HG03460 (cell line): ENCODE measurements around the gene PRRC2B.

ENCODE experiments used
- ATAC-seq: cut with Tn5 transposase; IDR thresholded peaks from one replicate; pipeline ENCODE4 v1.9.1; 2021; ENCODE audit not compliant: unreplicated experiment

PRRC2B gene

GRCh38 chr9:131406563-131407436, 12.9 kb downstream of the PRRC2B start:
- no peak for ATAC-seq

DNA sequence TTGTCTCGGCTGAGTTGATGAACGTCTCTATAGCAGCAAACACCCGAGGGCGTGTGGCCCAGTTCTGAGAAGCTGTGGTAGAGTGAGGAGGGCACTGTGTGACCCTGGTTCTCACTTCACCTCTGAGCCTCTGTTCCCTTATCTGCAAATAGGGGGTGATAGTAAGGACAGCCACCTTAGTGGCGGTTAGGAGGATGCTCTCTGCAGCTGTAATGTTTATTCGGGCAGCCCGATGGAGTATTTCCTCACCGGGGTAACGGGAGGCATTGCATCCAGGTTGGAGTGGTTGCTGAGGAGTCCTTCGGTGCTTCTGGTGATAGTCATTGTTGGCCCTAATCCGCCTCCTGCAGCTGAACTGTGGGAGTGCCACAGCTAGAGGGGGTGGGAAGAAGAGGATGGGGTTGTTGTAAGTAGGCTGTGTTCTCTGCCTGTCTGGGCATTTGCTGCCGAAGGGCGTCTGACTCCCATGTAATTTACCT, 13.9 kb downstream of the PRRC2B start:
- no peak for ATAC-seq

GRCh38 chr9:131409458-131409992, 15.6 kb downstream of the PRRC2B start:
- no peak for ATAC-seq

- no peak for ATAC-seq
Observed at GRCh38 chr9:131410044-131410491, 16.2 kb downstream of the PRRC2B start.

DNA sequence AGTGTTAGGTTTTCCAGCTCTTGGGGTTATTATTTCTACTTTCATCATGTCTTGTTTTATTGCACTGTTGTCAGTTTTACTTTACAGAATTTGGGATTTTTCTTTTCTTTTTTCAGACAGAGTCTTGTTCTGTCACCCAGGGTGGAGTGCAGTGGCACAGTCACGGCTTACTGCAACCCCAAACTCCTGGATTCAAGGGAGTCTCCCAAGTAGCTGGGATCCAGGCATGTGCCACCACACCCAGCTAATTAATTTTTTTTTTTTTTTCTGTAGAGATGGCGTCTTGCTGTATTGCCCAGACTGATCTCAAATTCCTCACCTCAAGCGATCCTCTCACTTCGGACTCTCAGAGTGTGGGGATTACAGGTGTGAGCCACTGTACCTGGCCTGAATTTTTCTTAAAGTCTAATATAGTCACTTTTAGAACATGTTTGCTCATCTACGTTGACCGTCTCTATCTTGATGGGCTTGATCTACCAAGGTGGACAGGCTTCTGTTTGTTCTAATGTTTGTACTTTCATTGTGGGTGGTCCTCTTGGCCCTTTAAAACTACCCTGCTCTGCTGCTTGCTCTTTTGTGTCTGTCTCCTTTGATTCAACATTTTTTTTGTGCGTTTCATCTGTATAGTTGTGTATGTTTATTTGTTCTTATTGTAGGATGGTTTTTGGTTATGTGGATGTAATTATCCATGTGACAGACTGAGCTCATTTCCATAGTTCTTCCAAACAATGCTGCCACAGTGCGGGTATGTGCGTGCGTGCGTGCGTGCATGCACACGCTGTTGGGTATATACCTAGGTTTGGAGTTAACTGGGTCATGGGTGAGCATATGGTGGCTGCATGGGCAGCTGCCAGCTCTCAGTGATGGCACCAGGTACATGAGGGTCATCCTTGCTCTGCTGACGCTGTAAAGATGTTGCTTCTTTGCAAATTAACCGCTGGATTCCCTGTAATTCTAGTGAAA, 18.1 kb downstream of the PRRC2B start:
- no peak for ATAC-seq

DNA sequence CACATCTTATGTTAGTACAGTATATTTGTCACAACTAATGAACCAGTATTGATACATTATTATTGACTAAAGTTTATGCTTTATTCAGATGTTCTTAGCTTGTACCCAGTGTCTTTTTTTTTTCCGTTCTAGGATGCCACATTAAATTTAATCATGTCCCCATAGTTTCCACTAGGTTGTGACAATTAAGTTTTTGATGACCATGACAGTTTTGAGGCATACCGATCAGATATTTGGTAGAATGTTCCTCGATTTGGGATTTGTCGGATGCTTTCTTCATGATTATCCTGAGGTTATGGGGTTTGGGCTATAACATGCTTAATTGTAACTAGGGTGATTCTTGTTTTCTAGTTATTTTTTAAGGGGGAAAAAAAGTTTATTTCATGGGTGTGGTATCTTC, 22.6 kb downstream of the PRRC2B start:
- no peak for ATAC-seq

DNA sequence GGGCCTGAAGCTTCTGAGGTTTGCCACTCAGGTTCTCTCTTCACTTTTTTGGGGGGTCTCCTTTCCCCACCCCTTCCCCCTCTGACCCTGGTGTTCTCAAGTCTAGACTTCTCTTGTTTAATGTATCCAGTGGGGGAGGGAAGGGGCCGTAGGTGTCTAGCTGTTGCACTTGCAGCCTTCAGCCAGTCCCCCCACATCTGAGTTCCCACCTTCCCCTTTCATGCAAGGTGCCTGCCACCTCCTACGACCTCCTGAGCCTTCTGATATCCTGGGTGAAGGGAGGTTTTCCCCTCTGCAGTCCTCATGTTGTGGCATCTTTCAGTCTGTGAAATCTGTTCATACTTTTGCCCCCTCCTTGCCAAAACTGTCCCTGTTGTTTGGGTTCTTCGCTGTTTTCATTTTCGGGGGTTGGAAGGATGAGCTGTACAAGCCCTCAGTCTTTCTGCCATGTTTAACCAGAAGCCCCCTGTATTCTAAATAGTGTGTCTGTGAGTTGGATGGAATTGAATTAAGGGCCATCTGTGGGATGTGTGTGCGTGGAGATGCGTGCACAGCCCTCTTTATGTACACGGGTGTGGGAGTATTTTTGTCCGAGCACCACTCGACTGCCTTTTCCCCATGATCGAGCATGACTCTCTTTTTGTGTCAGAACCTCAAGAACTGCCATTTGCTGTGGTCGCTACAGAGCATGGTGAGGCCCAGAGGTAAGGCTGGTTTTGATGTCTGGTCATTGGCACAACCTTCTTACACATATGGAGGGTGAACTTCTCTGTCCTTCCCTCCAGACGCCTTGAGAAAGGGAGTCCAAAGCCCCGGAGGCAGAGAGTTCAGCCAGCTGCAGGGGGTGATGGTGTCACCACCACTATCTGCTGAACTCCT, 23.6 kb downstream of the PRRC2B start:
- no peak for ATAC-seq

DNA sequence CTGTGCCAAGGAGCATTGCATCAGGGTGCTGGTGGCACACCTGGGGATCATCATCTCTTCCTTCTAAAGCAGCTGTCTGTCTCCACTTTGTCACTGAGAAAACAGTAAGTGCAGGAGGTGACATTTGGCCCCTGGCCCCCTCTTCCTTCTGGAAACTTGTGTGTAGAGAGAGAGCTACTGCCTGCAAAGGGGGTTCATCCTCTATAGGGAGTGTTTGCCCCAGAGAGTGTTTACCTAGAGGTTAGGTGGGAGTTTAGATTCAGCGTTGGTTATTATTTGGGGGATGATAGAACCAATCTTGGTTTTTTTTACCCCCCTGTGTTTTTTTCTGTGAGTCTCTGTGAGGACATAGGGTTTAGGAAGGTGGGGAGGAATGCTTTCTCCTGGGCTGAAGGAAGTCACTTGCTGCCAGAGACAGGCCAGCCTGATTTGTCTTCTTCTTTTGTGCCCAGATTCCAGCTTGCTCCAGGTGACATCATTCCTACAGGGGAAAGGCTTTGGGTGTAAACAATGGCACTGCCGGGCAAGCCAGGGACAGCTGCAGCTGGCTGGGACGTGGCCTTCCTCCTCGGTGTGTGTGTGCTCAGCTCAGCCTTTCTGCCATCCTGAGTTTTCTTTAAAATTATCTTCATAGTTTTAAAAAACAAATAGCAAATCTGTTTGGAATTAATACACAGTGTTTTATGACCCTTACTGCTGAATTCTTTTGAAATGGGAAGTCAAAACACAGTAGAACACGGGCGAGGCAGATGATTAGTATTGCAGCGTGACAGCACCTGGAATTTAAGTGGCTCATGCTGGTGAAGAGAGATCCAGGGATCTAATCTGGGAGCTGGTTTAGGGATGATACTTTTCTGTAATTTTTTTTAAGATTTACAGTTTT, 24.5 kb downstream of the PRRC2B start:
- ATAC-seq = no peak

- no peak for ATAC-seq
Observed at GRCh38 chr9:131419026-131419614, 25.2 kb downstream of the PRRC2B start.

DNA sequence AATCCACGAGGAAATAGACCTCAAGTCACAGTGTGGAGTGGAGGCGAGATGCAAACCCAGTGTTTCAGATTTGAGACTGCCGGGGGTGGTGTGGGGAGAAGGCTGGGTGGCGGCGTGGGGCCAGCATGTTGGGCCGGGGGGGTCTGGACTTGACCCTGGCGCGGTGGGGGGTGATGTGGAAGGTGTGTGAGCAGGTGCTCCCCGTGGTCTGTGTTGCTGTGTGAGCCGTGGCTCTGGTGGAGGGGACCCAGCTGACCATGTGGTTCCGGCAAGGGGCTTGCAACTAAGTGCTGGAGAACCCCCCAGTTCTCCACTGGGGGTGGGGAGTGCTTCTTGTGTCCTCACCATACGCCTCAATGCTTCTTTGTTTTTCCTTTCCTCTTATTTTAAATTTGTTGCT, 25.8 kb downstream of the PRRC2B start:
- ATAC-seq = no peak

DNA sequence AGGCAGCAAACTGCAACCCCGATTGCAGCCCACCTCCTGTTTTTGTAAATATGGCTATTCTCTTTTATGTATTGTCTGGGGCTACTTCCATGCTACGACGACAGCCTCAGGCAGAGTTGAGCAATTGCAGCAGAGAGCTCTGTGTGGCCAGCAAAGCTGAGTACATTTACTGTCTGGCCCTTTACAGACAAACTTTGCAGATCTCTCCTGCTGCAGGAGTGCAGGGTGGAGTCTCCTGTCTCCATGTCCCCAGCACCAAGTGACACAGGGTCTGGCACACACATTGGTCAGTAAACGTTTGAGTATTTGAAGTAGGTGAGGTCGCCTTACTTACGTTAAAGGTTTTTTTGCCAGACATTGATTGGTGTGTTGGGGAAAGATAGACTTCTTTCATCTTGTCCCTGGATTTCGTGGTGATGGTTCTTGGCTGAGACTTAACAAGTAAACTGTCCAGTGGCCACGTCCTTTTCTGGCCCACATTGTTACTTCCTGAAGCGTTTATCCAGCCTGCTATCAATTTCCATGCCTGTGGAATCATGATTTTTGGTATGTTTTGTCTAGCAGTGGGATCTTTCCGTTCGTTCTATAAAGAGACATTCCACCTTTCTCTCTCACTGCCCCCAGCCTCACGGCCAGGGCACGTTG, 27.2 kb downstream of the PRRC2B start:
- no peak for ATAC-seq

DNA sequence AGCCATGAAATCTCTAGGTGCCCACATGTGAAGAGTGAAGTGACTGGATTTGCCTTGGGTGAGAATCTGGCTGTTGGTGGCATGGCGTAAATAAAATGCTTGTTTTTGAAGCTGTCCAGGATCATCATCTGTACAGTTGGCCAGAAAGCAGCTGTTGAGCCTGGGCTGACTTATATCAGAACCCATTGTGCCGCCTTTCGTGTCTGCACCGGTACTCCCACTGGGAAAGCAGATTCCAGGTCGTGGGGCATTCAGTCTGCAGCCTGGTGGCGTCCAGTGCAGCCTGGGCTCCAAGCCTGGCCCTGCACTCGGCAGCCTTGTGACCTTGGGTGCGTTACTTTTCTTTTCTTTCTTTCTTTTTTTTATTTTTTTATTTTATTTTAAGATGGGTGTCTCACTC, 27.8 kb downstream of the PRRC2B start:
- no peak for ATAC-seq

DNA sequence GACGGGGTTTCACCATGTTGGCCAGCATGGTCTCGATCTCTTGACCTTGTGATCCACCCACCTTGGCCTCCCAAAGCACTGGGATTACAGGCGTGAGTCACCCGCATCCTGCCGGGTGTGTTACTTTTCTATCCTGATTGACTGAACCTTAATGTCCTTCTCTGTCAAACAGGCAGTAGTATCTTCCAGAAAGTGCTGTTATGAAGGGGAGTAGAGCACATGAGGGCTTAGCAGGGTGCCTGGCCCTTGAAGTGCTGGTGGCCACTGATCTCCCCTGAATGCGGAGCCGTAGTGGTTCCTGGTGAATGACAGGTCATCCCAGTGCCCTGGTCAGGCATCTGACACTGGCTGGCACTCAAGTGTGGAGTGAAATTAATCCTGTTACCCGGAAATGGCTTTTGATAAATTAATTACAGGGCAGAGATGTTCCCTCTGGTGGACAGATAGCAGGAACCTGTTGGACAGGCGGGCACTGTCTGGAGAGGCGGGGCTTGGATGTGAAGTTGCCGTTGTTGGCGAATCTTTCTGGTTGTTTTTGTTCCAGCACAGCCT, 28.4 kb downstream of the PRRC2B start:
- no peak for ATAC-seq

GRCh38 chr9:131423171-131423581, 29.3 kb downstream of the PRRC2B start:
- ATAC-seq = no peak

- no peak for ATAC-seq
Observed at GRCh38 chr9:131426545-131426944, 32.7 kb downstream of the PRRC2B start.

DNA sequence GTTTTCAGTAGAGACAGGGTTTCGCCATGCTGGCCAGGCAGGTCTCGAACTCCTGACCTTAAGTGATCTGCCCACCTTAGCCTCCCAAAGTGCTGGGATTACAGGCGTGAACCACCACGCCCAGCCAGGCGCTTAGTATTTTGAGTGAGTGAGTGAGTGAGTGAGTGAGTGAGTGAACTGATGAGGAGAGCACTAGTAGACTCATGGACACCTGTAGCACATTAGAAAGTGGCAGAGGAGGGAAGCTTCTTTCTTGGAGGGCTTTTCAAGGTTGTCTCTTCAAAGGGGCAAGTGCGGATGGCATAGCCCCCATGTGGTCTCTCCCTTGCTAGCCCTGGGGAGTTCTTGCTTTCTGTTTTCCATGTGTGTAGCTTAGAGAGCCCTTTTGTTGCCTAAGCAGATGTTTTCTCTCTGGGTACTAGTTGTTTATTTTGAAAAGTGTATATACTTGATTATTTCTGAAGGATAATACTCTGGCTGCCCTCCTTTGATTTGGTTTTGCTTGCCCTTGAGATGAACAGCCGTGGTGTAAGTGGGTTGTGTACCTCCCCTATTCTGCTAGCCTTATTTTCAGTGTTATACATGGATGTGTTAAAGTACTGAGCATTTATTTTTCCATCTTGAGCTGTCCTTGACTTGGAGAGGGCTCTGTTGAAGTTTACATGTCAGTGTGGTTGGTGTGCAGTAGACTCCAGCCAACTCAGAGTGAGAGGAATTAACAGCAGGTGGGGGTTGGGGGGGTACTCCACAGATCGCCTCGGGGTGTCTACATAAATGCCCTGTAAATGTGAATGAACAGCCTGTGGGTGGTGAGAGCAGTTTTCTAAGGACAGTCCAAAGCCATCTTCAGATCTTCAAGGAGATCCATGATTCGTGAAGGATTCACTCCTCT, 35.5 kb downstream of the PRRC2B start:
- ATAC-seq = no peak

GRCh38 chr9:131432050-131432449, 38.2 kb downstream of the PRRC2B start:
- no peak for ATAC-seq
